ENCODE measurements around the gene CDC26.

DNA sequence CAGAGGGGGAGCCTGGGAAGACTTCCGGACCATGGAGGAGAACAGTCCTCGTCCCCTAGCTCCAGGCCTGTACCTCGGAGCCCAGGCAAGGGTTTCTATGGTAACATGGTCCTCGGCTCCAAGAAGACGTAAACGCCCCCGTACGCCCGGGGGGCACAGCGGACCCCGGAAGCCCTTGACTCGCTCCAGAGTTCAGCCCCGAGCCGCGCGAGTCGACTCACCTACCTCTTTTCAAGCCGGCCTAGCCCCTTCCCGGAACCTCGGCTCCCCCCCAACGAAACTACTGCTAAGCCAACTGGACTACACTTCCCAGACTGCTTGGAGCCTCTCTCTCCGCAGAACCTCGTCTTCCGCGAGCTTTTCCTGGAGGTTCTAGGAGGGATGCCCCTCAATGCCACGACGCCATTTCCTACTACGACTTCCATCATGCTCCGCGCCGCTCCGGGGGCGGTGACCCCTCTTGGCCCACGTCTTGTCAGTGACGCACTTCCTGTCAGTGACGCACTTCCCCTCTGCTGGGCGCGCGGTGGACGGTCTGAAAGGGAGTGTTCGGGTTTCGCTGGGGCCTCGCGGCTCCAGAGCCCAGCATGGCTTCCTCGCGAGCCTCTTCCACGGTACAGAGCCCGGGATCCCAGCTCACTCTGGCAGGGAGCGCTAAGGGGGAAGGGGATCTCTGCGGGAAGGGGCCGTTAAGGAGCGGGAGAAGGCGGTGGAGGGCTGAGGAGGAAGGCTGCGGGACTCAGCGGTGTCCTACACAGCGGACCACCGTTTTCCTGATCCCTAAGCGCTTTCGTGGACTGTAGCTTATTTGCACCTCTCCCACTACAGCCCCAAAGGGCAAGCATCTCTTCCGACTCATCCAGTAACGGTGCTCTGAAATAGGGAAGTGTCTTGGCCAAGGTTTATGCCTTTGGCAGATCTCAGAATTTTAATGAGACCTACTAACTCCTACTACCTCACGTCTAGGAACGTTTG lies at the start of gene CDC26, which contains the start of gene PRPF4:
- TF ChIP-seq, protein P1, sequence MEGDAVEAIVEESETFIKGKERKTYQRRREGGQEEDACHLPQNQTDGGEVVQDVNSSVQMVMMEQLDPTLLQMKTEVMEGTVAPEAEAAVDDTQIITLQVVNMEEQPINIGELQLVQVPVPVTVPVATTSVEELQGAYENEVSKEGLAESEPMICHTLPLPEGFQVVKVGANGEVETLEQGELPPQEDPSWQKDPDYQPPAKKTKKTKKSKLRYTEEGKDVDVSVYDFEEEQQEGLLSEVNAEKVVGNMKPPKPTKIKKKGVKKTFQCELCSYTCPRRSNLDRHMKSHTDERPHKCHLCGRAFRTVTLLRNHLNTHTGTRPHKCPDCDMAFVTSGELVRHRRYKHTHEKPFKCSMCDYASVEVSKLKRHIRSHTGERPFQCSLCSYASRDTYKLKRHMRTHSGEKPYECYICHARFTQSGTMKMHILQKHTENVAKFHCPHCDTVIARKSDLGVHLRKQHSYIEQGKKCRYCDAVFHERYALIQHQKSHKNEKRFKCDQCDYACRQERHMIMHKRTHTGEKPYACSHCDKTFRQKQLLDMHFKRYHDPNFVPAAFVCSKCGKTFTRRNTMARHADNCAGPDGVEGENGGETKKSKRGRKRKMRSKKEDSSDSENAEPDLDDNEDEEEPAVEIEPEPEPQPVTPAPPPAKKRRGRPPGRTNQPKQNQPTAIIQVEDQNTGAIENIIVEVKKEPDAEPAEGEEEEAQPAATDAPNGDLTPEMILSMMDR (IDR thresholded peaks at IDR 0.05; ENCODE audit: poor library complexity), result no peak
- TF ChIP-seq EZH2 (IDR thresholded peaks at IDR 0.05; ENCODE audit: borderline replicate concordance) (no peak), EZH2phosphoT487 (IDR thresholded peaks at IDR 0.05; ENCODE audit: low read depth, severe bottlenecking, unreplicated experiment) (no peak)

Data from hepatocyte (in vitro differentiated cells).